T-helper 1 cell (primary cell): ENCODE results near the gene GPR12.
"Not testable (repeated sequence)": the region's sequence is repeated elsewhere in the genome, so short reads cannot be mapped to it uniquely, and the experiment has no call there.

Experiments used
- DNase-seq, 5 donors: peaks; one replicate each; pipeline ENCODE4 v3.0.0-alpha.2; 2012 to 2020

Gene GPR12

DNA sequence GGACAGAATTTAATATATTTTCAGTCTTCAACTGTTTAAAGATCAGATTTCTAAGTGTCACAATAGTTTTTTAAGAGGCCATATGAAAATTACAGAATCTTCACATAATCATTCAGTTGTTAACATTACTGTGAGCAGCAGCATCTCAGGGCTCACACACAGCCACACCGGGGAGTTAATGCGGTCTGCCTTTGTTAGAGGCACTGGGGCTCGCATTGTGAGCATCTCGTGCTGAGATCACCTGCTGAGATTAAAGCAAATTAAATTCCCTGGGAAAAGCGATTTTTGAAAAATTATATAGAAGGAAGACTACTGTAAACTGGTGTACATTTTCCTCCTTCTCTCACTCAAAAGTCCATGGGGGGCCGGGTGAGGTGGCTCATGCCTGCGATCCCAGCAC is 16.6 kb downstream of the GPR12 start:
- no peak for DNase-seq

DNA sequence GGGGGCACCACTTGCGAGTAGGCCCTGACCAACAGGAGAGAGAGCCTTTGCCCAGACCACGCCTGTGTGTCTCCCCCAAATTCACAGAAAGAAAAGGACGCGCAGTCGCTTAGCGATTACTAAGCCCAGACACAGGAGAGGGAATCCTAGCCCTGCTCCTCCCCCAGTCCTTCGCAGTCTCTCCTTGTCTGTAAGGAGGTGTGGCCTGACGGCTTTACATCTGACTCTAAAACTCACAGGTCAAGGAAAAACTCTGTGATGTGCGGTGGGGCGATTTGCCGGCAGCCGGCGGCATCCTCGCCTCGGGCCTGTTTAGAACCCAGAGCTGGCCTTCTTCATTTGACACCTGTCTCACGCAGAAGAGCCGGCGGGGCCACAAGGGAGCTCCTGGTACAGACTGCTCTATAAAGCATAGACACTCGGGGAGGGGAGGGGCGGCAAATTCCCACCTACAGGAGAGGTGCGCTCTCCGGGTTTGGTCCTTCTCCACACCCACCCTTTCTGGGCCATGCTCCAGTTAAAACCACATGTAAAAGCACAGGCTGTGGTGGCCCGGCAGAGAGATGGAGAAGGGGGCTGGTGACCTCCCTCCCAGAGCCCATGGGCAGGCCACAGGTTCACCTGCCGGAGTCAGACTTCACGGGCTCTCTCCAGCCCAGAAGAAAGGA is 17.8 kb downstream of the GPR12 start:
- DNase-seq = no peak

DNA sequence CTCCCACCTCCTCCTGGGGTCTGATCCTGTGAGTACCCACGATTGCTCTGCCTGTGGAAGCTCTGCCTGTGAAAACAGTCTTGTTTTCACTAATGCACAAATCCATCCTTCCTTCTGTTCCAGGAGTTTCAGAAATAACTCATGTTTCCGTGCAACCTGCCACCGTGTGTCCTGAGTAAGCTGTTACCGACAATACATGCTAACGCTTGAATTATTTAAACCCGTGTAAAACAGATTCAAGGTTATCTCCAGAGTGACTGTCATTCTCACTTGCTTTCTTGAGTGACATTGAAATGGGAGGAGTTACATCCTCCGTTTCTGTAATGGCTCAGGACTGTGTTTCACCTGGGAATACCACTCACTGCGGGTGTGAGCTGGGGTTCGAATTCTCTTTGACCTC is 24.9 kb downstream of the GPR12 start:
- no peak for DNase-seq

DNA sequence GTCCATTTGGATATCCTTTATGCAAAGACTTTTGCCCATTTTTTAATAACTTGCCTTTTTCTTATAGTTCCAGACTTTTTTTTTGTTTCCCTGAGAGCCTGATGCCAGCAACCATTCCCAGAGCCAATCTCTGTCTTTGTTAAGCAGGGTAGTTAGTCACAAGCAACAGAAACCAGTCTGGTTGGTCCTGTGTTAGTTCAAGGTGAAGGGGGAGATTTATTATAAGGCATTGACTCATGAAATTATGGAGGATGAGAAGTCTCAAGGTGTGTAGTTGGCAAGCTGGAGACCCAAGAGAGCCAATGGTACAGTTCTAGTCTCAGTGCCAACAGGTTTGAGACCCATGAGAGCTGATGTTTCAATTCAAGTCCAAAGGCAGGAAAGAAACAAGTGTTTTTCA is 33.0 kb downstream of the GPR12 start:
- DNase-seq = no peak

DNA sequence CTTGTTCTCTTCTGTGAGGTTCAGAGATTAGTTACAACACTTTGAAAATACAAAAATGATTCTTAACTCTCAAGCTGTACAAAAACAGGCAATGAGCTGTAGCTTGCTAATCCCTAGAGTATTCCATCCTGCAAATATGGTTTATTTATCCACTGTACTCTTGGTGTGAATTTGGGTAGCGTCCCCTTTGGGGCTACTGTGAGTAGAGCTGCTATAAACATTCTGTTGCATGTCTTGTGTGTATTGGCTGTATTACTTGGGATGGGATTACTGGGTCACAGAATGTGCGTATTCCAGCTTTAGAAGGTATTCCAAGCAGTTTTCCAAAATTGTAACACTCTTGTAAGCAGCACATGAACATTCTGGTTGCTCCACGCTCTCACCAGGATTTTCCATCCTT is 33.5 kb downstream of the GPR12 start:
- DNase-seq = no peak

DNA sequence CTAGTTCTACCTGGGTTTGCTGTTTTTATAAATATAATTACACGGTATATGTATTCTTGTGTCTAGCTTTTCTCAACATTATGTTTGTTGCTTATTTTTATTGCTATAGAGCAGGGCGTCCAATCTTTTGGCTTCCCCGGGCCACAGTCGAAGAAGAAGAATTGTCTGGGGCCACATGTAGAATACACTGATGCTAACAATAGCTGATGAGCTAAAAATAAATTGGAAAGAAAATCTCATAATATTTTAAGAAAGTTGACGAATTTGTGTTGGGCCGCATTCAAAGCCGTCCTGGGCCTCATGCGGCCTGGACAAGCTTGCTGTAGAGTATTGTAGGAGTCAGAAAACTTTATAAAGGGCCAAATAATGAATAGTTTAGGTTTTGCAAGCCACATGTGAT is 33.9 kb downstream of the GPR12 start:
- DNase-seq = no peak

DNA sequence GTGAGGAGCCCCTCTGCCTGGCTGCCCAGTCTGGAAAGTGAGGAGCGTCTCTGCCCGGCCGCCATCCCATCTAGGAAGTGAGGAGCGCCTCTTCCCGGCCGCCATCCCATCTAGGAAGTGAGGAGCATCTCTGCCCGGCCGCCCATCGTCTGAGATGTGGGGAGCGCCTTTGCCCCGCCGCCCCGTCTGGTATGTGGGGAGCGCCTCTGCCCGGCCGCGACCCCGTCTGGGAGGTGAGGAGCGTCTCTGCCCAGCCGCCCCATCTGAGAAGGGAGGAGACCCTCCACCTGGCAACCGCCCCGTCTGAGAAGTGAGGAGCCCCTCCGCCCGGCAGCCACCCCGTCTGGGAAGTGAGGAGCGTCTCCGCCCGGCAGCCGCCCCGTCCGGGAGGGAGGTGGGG is 37.0 kb downstream of the GPR12 start:
- DNase-seq = not testable (repeated sequence)

DNA sequence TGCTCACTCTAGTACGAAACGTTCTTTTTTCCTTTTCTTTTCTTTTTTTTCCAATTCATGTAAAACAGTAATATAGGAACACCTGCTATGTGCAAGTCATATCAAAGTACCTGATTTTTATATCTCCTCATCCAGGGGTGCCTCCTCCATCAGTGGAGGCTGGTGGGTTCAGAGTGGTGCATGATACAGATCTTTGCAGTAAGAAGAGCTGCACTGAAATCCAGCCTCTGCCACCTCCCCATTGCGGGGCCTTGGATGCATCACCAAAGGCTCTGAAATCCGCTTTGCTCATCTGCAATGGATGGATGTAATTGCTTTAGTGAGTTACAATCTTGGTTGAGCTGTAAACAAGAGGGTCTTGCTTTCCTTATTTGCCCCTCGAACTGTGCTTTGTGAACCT is 38.3 kb downstream of the GPR12 start:
- no peak for DNase-seq

DNA sequence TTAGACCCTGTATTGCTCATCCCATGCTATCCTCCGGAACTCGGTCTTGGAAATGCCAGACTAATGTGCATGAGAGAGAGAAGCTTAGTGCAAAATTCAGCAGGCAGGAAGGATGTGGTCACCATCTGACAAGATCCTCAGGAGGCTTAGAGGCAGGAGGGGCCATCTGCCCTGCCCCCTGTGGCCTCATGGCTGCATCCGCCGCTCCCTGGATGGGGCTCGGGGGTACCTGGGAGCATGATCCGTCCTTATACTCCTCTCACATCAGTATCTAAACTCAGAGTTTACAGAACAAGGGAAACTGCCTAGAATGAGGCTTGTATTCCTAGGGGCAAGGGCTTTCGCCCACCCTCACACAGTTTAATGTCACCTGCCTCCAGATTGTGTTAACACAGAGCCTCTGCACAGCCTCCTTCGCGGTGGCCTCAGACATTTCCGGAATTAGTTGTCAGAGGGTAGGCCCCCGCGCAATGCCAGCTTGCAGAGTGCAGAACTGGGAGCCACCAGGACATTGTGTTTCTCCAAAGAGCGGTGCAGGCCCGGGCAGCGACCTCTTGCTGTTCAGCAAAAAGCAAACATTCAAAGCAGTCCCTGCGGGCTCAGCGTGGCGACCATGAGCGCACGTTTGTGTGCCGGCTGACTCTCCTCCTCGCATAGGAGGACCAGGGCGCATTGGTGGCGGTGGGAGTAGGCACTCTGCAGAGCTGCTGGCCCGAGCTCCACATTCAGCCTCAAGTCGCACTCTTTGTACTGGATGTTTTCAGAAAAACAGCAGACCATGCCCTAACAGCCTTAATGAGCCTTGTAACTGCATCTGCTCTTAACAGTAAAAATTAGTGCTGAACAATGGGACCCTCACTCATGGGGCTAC is 39.1 kb downstream of the GPR12 start:
- peak in 1 of 5 donors; percentile 29 for DNase-seq

DNA sequence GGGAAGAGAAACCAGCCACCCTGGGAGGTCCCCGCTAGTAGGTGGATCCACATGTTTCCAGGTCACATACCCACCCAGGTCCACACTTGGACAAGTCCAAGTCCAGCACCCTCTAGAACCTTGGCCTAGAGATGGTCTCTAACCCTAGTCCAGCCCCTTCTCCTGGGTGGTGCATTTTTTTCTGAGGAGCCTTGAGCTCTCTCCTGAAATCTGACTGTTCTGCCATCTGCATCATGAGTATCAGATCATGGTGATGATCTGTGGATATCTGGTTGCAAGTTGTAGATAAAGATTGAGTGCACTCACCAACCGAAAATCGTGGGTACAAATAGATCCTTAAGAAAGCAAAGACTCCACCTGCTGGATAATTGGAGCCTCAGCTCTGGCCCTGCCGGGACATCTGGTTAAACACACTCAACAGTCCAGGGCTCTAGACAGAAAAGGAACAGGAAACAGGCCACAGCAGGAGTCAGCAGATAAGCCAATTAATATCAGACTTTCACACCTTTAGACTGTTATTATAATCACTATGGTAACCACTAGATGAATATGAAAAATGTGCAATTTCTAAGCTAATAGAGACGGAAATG is 41.1 kb downstream of the GPR12 start:
- DNase-seq = no peak

DNA sequence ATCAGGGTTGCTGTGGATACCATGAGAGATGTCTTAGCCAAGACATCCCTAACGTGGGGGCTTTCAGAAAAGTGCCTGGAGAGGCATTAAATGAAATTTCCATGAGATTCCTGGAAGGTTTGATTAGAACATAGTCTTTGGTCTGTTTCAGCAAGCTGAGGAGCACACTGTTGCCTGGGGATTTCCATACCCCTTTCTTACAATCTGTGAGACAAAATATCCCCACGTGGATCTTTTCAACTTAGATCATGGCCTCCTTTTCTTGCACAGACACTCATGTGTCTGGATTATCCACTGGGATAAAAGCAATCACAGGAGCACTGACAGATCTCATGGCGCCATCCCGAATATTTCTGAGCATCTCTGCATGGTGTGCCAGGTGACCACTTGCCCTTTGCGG is 41.7 kb downstream of the GPR12 start:
- DNase-seq = no peak

DNA sequence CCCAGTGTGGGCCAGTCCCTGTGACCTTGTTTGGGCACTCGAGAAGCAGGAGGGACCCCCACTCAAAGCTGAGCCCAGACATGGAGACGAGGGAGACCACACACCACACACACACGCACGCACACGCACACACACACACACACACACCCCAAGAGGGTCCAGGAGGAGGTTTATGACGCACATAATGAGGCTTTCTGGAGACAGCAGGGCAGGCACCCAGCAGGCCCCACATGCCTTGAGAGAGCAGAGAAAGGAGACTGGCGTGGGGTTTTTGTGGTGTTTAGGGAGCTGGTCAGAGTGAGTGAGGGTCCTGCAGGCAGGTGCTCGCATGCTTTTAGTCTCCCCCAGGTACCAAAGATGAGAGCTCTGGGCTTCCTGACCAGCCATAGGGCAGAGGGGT is 42.4 kb downstream of the GPR12 start:
- DNase-seq = no peak

DNA sequence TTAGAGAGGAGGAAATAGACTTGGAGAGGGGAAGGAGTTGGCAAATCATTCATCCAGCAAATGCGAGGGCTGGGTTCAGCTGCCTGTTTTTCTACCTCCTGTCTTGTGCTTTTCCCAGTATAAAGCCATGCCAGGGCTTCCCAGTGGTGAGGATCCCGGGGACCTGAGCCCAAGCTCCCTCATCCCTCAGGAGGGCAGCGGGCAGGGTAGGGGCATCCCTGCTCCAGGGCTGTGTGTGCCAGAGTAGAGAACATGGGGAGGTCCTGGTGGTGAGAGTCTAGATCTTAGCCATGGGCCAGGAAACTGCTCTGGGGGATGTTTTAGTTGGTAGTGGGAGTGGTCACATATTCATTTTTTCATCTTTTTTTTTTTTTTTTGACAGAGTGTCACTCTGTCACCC is 43.6 kb downstream of the GPR12 start:
- DNase-seq = no peak

DNA sequence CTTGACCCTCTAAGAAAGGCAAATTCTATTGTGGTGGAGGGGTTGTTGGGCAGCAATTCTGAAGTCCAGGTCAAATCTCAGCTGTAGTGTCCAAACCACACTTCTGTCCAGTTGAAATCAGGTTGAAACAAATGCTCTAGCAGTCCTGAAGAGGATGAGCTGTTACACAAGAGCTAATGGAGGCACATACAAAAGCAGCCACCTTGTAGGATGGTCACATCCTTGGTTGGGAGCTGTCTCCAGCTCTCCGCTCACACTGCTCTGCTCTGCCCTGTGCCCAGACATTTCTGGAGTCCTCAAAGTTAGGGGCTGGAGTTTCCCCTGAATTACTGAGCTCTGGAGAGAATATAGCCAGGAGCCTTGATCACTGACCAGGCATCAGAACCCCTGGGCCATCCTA is 47.2 kb downstream of the GPR12 start:
- no peak for DNase-seq

DNA sequence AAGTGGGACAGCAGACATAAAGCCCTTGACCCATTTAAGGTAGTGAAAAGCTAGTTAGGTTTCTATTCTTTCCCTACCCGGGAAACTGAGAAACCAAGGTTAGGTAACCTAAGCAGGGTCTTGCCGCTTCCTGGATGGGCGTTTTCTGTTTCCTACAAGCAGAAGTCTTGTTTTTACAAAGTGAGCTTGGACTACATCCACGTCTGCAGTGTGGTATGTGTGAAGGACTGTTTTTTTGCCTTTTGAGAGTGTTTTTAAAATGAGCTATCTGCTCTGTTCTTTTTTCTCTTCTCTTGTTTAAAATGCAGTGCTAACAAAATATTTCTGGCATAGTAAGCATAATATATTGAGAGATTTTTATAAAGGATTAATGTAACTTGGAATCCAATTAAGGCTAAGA is 49.4 kb downstream of the GPR12 start:
- no peak for DNase-seq

DNA sequence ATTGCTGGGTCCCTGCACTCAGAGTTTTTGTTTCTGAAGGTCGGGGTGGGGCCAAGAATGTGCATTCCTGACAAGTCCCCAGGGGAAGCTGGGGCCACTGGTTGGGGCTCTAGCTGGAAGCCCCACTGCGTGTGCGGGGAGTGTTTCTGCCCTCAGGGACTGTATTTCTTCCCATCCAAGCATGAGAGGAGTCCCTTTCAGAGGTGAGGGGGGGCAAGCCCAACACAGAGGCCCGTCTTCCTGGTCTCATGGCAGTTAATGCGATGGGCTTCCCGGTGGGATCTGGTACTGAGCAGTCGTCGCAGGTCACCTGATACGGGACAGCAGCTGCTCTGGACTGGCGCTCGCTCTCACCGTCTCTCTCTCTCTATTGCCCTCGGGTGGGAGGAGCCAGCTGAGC is 50.4 kb downstream of the GPR12 start:
- DNase-seq = no peak

DNA sequence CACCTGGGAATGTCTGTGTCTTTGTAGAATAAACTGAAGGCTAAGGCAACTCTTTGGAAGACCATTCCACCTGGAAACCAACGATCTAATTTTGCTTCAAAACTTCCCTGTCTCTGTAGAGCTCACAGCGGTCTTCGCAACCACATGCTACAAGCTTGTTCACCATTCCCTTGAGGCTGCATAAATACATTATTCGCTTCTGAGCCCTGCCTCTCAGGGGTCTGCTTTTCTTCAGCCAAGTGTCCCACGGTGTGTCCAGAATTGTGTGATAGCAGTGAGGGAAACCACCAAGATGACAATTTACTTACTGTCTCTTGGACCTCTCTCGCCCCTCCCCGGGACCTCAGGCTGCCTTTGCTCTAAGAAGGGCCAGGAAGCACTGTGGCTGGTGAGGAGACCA is 51.1 kb downstream of the GPR12 start:
- no peak for DNase-seq

DNA sequence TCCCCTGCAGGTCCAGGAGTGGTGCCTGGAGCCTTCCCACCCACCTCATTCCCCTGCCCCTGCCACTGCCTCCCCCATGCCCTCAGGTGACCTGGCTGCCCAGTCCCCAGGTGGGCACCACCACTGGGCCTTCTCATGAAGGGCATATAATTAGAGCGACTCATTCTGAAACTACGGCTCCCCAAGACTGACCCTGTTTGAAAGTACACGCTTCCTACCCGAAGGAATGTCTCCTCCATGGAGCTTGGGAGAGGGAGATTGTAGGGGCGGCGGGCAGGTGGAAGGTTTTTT is 52.6 kb downstream of the GPR12 start:
- DNase-seq = no peak

DNA sequence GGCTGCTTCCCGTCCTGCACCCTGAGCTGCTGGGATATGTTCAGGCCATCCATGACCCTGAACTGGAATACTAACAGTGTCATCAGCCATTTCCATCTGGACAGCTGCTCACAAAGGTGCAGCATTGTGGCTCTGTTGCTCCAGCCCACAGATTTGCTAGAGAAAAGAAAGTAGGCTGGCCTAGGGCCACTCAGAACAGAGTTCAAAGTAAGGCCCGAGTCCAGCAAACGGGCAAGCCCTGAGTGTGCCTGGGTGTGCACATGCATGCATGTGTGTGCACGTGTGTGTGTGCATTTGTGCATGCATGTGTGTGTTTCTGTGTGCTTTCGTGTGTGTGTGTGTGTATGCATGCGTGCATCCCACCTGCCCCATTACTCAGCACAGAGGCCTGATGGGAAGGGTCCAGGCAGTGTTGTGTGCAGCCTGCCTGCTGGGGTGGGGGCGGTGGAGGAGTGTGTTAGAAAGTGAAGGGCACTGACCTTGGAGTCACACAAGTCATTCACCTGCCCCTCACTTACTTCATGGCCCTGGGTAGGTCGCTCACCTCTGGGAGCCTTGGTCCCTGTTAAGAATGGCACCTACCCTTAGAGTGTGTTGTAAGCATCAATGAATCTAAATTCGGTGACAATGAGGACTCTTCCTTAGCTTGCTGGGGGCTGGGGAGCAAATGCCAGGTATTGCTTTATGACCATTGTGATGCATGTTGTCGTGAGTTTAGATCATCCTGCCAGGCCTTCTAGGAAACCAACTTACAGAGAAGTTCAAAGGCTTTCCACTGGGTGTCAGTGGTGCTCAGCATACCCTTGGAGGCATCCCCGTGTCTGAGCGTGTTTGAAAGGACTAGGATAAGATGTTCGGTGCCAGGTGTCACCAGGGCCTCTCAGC is 53.2 kb downstream of the GPR12 start:
- peak in 2 of 5 donors; percentile 15 to 21 for DNase-seq

DNA sequence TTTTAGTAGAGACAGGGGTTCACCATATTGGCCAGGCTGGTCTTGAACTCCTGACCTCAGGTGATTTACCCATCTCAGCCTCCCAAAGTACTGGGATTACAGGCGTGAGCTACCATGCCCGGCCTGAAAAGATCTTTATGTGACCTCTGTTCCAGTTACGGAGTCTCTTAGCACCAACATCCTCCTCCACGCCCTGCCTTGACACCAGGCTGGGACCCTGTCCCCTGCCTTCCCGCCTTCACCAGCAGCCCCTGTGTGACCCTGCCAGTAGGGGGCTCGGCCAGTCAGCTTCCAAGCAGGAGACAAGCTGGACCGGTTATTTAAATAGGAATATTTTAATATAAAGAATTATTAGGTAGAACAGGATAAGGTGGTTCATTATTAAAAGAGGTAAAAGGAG is 54.2 kb downstream of the GPR12 start:
- no peak for DNase-seq

DNA sequence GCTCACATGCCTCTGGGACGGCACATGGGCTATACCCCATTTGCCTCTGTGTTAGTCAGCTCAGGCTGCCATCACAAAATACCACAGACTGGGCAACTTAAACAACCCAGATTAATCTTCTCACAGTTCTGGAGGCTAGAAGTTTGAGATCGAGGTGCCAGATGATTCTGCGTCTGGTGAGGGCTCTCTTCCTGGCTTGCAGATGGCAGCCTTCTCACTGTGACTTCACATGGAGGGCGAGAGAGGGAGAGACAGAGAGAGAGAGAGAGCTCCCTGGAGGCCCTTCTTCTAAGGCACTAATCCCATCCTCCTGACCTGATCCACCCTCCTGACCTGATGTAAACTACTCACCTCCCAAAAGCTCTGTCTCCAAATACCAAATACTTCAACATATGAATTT is 55.0 kb downstream of the GPR12 start:
- no peak for DNase-seq
